Lung microvascular endothelial cell (primary cell): ENCODE data around the gene CENPK. TPM values are rescaled to one million over a fixed set of nuclear protein-coding genes. Genes with fewer than 3 reads are reported as not detected.
"Not testable (repeated sequence)": the region's sequence is repeated elsewhere in the genome, so short reads cannot be mapped to it uniquely, and the experiment has no call there.

Source experiments
- DNase-seq, 2 donors: peaks; one replicate each; pipeline versions ENCODE4 v3.0.0 to v3.0.0-alpha.2; 2010; ENCODE audit warnings: low read depth in 2 of 2
- total RNA-seq: library from RNA; depleted of rRNA; stranded (reverse); fragments of >200 nt; gene quantifications from 2 replicates; pipeline ENCODE4 v1.2.1, GENCODE V29; 2014

CENPK gene
- total RNA-seq, 1 donor from 2014 or later = 6.3 TPM

DNA sequence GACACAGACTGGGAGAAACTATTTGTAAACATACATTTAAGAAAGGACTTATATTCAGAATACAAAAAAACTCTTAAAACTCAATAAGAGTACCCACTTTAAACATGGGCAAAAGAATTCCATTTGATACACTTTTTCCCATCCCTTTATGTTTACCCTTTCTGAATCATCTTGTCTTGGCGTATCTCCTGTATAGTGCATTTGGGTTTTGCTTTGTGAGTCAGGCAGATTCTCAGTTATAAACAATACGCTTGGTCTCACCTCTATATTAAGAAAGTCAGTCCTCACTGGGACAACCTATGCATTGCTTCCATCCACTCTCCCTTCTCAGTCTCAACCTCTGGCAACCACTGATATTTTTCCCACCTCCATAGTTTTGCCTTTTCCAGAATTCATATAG, 54.0 kb downstream of the CENPK start:
- DNase-seq = no peak

DNA sequence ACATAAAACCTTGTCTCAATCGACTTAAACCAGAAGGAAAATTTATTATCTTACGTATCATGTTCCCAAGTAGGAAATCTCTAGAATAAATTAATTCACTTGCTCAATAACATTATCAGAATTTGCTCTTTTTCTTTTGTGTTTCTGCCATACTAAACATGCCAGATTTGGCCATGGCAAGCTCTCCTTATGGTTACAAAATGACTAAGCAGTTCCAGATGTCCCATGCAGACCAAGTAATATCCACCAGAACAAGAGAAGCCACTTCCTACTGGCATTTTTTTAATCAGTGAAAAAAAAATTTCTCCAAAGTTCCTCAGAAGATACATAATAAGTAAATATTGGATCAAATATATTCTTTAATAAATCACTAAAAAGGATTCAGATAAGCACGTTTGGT, 56.0 kb downstream of the CENPK start:
- DNase-seq = no peak

DNA sequence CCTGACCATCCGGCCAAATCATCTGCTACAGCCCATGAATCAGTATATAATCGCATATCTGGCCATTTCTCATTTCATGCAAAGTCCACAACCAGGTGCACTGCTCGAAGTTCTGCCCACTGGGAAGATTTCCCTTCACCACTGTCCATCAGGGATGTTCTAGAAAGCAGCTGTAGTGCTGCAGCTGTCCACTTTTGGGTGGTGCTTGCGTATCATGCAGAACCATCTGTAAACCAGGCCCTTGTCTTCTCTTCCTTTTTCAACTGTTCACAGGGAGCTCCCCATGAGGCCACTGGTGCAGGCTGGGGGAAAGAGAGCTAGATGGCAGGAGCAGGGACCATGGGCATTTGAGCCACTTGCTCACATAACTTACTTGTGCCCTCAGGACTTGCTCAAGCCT, 73.8 kb downstream of the CENPK start:
- no peak for DNase-seq

DNA sequence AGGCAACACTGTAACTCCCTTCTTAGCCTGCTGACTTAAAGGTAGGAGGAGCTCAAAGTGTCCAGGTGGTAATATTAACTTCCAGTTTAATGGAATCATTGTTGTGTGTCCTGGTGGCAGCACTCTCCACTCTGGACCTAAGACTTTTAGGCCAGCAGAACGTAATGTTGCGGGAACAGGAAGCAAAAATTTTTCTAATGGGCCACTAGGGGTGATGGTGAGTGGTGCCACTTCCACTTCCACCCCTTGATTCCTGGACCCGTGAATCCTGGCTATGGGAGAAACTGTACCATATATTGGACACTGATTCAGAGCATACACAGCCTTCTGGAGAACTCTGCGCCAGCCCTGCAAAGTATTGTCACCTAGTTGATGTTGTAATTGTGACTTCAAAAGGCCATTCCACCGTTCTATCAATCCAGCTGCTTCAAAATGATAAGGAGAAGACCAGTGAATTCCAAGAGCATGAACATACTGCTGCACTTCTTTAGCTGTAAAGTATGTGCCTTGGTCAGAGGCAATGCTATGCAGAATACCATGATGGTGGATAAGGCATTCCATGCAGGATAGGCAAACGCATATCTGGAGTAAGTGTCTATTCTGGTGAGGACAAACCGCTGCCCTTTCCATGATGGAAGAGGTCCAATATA, 74.8 kb downstream of the CENPK start:
- DNase-seq = not testable (repeated sequence)

DNA sequence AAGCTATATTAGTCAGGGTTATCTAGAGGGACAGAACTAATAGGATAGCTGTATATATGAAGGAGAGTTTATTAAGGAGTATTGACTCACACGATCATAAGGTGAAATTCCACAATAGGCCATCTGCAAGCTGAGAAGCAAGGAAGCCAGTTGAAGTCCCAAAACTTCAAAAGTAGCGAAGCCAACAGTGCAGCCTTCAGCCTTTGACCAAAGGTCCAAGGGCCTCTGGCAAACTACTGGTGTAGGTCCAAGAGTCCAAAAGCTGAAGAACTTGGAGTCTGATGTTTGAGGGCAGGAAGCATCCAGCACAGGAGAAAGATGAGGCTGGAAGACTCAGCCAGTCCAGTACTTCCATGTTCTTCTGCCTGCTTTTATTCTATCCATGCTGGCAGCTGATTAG, 76.2 kb downstream of the CENPK start:
- not testable (repeated sequence) for DNase-seq

DNA sequence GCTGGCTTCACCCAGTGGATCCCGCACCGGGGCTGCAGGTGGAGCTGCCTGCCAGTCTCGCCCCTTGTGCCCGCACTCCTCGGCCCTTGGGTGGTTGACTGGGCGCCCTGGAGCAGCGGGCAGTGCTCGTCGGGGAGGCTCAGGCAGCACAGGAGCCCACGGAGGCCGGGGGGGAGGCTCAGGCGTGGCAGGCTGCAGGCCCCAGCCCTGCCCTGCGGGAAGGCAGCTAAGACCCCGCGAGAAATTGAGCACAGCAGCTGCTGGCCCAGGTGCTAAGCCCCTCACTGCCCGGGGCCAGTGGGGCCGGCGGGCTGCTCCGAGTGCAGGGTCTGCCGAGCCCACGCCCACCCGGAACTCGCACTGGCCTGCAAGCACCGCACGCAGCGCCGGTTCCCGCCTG, 77.6 kb downstream of the CENPK start:
- no peak for DNase-seq

DNA sequence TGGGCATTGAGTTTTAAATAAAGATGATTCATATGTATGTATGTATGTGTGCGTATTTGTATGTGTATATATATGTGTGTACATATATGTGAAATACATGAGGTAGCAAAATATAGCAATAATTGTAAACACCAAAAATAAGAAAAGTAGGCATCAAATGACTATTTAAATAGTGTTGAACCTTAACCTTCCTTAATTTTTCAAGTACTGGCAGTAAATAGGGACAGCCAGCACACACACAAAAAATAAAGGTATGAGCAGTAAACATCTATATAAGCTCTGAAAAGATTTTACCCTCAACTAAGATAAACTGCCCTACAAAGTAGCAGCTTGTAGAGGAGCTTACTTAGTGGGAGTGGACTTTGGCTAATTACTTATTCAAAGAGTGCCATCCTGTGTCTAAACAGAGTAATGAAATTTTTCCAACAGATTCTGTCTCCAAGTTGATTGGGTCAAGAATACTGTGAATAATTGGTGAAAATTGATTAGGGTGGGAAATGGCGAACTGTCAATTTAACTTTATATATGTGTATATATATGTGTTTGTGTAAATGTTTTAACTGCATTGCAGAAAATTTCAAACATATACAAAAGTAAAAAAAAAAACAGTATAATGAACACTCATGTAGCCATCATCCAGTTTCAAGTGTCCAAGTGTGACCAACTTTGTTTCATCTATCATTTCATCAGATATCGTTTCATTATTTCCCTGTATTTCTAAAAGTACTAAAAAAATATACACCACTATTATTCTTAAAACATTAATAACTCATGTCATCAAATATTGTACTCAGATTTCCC, 79.2 kb downstream of the CENPK start:
- peak; percentile 85 to 86 for DNase-seq

DNA sequence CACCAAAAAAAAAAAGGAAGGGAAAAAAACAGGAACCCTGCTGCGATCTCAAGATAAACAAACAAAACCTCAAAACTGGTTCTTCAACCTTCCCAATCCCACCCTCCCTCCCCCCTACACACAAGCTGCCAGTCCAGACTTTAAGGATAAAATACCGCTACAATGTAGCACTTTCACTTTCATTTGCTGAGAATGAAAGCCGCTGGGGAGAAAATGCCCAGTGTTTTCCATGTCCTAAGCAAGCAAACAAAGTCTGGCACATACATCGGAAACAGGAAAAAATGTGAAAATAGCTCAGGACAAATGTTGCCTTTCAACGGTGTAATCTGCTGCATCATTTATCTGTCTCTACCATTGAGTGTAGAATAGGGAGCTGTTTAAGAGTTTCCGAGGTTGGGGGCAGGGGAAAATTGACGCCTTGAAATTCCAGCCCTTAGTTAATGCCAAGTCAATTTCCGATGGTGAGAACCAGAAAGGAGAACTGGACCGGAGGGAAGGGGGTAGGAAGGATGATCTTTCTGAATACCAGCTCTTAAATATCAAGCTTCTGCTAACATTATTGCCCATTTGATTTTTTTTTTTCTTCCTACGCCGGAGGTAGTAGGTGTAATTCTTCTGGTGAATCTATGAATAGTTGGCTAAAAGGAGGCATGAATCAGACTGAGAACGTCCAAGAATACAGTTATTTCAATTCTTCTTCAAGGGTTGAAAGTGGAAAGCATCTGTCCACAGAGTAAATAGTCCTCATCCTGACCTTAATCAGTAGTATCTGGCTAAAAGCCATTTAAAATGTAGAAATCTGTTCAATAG, 80.0 kb downstream of the CENPK start:
- DNase-seq = peak; percentile 84 to 94

DNA sequence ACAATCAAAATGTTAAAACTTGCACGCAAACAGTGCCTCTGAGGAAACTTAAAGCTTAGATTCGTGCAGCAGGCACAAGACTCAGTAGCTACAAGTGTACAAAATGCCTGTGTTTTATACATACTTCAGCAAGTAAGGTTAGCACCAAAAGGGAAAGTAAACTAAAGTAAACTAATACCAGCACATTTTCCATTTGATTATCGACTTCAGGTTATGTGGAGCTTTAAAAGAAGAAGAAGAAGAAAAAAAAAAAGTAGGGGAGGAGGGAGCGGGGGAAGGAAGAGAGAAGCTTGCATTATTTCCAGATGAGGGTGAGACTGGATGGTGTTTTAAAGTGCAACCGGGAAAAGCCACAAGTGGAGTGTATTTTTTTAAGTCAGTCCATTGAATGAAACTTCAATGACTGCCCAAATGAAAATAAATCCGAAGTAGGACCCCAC, 80.7 kb downstream of the CENPK start:
- peak in 1 of 2 donors; percentile 57 for DNase-seq

DNA sequence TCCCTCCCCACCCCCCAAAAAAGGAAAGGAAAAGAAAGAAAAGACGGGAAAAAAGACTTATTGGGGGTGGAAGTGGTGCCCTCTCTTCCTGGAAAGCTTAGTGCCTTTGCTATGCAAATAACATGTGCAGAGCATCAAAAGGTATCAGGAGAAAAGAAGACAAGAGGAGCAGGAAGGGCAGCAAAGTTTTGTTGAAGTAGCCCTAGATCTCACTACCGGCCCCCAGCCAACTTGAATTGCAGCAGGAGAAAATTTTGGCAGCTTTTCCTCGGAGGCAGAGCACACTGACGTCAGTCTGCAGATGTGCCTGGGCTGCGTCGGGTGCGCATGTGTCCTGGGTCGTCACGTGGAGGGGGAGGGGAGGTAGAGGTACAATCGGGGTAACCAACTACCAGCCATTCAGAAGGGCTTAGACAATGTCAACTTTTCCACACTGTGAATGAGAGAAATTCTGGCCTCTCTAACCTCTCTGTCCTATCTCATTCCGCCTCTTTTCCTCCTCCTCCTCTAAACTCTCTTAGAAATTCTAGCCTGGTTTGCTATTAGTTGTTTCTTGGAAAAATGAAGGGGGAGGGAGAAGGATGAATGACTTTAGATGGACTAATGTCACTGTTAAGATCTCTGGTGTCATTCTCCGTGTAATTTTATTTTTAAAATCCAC, 81.2 kb downstream of the CENPK start, which contains the start of gene ADAMTS6:
TSS of gene ADAMTS6 (minus strand) at position 286 of the 661 bp plus-strand sequence. CDS start 8,247 bp downstream, outside the sequence.
- peak; percentile 96 to 99 for DNase-seq

DNA sequence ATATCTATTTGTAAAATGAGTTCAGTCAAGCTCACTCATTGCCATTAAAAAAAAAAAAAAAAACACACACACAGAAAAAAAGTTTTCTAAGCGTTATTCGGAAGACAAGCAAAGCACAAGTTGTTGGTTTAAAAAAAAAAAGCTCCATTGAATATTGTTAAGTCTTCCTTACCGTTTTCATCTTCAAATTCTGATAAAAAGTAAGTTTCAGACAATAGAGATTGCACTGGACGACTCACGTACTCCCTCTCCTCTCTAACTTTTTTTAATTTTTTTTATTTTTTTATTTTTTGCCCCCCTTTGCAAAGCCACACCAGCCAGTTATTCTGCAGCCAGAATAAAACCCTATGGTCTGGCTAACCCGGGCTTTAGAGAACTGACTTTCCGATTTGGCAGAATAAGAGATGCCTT, 81.8 kb downstream of the CENPK start:
- peak; percentile 37 to 56 for DNase-seq

DNA sequence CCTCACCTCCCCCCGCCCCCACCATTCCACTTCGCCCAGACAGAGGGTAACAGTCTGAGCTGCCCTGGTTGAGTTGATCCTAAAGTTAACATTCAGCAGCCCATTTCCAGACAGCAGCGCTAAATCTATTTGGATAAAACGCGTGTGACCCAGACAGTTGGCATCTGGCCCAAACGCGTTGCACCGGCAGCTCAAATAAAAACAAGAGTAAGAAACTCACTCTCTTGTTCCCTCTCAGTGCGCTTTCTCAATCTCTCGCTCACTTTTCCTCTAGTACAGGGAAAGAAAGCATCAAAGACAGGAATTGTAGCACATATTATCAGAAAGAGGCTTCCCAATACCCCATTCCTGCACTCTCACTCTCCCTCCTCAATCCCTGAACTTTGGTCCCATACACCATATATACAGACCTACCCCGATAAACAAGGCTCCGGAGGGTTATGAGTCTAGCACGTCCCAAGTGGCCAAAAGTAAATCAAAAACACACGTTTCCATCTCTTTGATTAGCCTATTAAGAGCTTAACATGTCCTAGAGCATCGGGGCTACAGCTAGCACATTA, 82.6 kb downstream of the CENPK start:
- DNase-seq = peak; percentile 89

DNA sequence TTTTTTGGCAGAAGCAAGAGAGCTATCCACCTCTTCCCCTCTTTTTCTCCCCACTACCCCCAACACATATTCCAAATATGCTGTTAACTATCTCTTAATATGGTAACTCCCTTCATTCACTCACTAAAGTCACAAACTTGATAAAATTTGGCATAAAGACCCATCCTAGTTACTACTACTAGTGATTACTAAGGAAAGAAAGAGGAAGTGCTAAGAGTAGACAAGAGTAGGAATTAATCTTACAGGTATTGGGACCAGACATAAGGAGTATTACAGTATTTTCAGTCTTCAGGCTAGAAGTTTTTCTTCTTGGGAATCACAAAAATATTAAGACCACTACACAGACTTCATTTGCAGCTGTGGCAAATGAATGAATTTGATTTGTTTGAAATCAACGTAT, 83.4 kb downstream of the CENPK start:
- DNase-seq = peak; percentile 6 to 18

DNA sequence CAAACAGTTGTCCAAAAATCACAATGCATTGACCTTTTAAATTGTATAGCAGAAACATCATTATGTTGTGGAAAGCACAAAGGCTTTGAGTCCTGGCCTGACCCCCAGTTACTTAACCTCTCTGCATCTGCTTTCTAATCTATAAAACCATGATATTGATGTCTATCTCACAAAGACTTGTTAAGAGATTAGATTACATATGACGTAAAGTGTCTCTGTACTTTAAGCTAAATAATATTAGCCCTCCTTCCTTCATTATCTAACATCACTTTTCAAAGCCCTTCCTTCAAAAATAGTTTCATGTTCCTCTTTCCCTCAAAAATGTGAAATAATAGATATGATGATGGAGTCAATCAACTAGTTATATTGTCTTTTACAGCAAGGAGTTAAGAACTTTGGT, 84.6 kb downstream of the CENPK start:
- peak; percentile 6 to 24 for DNase-seq

DNA sequence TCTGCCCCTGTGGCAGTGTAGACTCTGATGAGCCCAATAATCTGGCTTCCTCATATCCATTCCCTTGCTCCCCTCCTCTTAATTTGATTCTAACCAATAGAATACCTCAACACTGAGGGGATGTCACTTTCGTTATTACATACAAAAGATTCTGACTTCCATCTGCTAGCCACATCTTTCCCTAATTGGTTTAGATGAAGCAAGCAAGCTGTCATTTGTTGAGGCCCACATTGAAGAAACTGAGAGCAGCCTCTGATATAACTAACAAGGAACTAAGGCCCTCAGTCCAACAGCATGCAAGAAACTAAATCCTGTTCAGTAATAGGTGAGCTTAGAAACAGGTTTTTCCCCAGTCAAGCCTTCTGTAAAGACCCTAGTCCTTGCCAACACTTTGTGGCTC, 87.1 kb downstream of the CENPK start:
- DNase-seq = peak; percentile 8 to 17

DNA sequence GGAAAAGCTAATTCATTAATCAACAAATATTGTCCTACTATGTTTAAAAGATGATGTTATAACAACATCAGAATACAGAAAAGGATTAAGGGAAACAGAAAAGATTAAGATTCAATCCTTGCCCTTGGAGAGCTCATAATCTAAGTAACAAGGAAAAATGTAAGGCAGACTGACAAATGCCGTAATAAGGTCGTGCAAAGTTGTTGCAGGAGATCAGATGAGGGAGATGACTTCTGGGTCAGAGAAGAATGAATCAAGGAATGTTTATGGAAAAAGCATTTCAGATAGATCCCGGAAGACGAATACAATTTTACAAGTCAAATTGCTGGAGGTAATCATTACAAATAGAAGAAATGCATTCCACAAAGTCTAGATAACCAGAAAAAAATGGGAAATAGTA, 87.6 kb downstream of the CENPK start:
- DNase-seq = peak in 1 of 2 donors; percentile 67

DNA sequence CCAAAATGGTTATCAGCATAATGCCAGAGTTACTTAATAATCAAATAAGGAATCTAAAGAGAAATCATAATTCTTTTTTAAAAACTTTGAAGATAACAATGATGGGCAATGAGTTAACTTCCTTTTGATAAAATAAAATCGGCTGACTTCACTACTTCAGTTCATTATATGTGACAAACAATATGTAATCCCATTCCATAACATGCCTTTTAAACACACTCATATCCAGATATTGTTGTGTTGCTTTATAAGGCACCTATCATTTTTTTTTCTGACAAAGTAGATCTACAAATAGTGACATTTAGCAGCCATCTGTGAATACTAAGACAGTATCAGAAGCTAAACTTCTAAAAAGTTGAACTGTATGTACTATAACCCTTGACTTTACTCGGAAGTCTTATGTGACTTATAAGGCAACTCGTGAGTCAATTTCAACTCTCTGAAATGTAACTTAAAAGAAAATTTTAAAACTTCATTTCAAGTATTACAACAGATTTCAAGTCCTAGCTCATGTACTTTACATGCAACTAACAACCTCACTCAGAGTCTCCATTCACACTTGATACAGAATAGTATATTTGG, 88.7 kb downstream of the CENPK start:
- DNase-seq = peak; percentile 50 to 71

DNA sequence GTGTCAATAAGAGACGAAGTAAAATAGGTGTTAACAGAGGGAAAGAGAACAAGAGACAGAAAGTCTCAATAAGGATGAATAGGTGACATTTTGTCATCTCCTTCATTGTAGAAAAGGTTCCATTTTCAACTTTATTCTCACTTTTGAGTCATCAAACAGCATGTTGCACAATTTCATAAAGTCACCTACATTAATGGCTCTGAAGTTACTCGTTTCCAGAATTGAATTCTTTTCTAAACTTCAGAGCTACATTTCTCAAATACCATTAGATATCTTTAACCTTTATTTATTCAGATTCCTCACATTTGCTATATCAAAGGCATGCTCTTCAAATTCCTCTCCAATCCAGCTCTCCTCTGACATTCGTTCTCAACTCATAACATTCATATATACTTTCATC, 94.3 kb downstream of the CENPK start:
- no peak for DNase-seq
